A204.1 (cell line): ENCODE data around the gene RCE1.

Experiments
- FAIRE-seq: peaks from 2 replicates; lab custom pipeline; 2012; peaks lifted over from hg19 to GRCh38; lab: Jason Lieb, UNC

RCE1 gene

GRCh38 chr11:66888282-66888681 lies 45.0 kb downstream of the RCE1 start:
- no peak for FAIRE-seq

DNA sequence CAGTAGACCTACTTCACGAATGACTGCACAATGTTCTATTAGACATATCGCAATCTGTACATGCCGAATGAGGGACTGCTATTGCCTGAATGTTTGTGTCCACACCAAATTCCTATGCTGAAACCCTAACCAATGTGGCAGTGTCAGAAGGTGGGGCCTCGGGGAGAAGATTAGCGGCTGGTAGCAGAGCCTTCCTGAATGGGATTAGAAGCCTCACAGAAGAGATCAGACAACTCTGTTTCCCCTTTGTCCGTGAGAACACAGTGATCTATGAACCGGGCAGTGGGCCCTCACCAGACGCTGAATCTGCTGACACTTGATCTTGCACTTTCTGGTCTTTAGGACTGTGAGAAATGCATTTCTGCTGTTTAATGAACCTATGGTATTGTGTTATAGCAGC lies 46.7 kb downstream of the RCE1 start:
- no peak for FAIRE-seq

DNA sequence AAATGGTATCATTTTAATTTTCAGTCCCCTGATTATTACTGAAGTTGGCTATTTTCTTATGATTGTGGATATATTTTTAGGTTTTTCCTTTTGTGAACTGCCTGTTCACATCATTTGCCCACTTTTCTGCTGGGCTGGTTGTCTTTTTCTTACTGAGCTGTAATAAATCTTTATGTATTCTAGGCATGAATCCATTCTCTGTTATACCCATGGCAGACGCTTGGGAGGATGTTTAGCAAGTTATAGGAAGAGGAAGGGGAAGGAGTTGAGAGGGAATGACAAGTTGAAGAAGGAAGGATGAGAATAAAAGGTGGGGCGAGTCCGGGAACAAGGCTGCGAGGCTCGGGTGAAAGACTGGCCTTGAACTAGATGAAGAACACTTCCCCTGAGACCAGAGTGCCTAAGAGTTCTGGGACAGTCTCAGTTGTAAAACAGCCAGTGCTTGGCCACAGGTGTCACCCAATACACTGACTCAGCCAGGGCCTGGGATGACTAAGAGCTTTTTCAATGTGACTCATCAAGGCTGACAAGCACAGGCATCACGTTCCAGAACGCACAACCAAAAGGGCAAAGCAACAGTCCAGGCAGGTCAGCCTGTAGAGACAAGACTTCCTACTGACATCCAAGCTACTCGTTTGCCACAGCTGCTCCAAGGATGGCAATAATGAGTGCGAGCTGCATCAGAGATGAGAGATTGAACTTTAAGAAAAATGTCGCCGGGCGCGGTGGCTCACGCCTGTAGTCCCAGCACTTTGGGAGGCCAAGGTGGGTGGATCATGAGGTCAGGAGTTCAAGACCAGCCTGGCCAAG lies 48.8 kb downstream of the RCE1 start:
- no peak for FAIRE-seq

DNA sequence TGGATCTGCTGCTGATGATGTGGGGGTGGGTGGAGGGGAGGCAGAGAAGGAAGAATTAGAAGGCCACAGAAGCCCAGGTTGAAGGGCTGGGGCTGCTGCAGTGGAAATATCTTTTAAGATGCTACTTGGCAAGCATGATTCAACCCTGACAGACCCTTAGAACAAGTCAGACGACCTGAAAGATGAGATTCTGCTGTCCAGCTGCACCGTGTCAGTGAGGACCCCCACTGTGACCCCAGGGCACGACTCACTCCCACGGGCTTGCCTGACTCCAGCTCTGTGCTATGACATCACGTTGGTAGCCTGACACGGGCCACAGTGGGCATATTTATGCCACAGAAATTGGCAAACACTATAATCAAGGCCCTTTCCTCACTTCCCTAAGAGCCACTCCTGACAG lies 49.7 kb downstream of the RCE1 start:
- no peak for FAIRE-seq

- no peak for FAIRE-seq
Measured at GRCh38 chr11:66894141-66894540, 50.9 kb downstream of the RCE1 start.
